CD4-positive, alpha-beta T cell treated with Interleukin-6 for 4 hours (primary cell): ENCODE results near the gene LAIR1.
"Not testable (repeated sequence)": the region's sequence is repeated elsewhere in the genome, so short reads cannot be mapped to it uniquely, and the experiment has no call there.

Experiments
- DNase-seq: peaks from one replicate; pipeline ENCODE4 v3.0.0-alpha.2; 2020; ENCODE audit warnings: mixed read lengths

Gene LAIR1, protein sequence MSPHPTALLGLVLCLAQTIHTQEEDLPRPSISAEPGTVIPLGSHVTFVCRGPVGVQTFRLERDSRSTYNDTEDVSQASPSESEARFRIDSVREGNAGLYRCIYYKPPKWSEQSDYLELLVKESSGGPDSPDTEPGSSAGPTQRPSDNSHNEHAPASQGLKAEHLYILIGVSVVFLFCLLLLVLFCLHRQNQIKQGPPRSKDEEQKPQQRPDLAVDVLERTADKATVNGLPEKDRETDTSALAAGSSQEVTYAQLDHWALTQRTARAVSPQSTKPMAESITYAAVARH

DNA sequence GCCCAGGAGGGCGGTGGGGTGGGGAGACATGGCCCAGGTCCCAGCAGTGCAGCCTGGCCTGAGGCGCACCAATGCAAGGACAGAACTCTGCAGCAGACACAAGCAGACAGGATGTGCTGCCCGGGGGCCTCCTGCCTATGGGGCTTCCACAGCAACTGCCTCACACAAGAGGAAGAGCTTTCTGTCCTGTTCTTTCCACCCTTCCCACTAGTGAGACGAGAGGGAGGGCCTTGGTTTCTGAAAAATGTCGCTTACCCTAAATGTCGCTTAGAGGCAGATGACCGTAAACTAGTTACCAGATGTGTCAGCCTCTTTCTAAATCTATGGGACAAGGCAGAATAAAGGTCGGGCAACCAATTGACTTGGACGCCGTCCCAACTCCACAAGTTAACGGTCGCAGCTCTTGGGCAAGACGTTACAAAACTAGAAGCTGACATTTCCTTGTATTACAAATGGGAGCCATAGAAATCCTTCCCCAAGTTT, at the start of gene LAIR1:
Gene LAIR1 (minus strand): TSS at position 157 of the 483 bp plus-strand sequence. CDS start 127 bp downstream, at position 30.
- DNase-seq, result peak; percentile 73

DNA sequence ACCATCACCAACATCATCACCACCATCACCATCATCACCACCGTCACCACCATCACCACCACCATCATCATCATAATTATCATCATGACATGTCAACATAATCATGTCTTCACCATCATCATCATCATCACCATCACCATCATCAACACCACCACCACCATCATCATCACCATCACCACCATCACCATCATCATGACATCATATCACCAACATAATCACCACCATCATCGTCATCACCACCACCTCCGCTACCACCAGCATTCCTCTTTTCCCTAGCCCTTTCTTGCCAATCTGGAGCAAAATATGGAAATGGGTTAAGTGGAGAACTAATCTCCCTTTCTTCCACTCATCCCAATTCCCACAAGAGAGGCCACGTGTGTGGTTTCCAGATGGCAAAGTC, 49.4 kb upstream of the LAIR1 start:
- DNase-seq, result no peak

DNA sequence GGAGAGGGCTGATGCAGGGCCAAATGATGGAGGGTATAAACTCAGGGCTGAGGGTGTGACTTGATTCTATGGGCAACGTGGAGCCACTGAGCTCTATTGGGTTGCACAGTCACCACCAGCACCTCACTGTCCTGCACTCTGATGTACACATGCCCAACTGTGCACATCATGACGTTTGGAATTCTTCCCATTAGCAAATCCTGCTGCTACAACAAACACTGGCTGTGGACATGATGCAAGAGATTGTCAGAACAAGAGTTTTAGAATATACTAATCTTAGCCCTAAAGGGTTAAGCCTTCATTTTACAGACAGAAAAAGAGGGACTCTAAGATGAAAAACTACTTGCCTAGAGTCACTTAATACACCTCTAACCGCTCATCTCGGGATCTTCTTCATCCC, 48.1 kb upstream of the LAIR1 start:
- DNase-seq, result no peak

DNA sequence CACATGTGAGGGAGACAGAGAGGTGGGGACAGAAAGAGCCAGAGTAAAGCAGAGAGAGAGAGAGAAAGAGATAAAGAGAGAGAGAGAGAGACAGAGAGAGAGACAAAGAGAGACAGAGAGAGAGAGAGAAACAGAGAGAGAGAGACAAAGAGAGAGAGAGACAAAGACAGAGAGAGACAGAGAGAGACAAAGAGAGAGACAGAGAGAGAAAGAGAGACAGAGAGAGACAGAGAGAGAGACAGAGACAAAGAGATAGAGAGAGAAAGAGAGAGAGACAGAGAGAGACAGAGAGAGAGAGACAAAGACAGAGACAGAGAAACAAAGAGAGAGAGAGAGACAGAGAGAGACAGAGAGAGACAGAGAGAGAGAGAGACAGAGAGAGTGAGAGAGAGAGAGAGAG, 46.3 kb upstream of the LAIR1 start:
- DNase-seq, result no peak

DNA sequence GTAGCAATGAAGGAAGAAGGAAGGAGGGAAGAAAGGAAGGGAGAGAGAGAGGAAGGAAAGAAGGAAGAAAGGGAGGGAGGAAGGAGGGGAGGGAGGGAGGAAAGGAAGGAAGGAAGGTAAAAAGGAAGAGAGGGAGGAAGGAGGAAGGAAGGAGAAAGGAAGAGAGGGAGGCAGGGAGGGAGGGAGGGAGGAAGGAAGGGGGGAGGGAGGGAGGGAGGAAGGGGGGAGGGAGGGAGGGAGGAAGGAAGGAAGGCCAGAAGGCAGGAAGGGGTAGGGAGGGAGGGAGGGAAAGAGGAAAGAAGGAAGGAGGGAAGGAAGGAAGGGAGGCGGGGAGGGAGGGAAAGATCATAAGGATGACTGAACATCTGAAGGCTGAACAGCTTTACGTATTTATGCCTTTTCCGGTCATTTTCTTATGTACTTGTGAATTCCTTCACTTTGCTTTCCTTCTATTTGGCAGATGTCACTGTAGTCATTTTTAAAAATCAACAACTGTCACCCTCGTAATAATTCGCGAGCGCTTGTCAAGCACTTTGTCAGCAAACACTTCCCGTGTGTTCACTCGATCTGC, 43.8 kb upstream of the LAIR1 start:
- no peak for DNase-seq

DNA sequence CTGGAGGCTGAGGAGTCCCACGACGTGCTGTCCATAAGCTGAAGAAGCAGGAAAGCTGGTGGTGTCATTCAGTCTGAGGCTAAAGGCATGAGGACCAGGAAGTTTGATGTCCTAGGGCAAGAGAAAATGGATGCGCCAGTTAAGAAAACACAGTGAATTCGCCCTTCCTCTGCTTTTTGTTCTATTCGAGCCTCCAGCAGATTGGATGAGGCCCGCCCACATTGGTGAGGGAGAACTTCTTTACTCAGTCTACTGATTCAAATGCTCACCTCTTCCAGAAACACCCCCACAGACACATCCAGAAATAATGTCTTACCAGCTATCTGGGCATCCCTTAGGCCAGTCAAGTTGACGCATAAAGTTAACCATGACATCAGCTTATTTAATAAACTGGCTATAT, 43.0 kb upstream of the LAIR1 start:
- DNase-seq, result no peak

DNA sequence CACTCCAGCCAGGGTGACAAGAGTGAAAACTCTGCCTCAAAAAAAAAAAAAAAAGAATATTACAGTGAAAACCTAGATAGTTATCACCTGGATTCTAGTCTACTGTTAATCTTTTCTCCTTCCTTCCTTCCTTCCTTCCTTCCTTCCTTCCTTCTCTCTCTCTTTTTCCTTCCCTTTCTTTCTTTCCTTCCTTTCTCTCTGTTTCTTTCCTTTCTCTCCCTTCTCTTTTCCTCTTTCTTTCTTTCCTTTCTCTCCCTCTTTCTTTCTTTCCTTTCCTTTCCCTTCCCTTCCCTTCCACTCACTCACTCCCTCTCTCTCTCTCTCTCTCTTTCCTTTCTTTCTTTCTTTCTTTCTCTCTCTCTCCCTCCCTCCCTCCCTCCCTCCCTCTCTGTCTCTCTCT, 40.9 kb upstream of the LAIR1 start:
- no peak for DNase-seq

DNA sequence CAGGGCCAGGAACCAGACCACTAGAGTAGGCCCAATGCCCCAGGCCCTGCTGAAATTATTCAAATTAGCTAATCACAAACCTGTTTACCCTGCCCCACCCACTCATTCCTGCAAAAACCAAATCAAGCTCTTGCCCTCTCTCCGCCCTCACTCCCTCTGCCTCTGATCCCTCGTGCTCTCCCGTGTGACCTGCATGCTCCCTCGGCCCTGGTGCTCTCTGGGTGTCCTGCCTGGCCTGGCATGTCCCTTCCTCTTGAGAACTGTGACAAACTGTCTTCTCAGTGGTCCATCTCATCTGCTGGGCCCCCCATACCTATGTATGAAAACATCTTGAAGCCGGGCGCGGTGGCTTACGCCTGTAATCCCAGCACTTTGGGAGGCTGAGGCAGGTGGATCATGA, 38.3 kb upstream of the LAIR1 start:
- no peak for DNase-seq

DNA sequence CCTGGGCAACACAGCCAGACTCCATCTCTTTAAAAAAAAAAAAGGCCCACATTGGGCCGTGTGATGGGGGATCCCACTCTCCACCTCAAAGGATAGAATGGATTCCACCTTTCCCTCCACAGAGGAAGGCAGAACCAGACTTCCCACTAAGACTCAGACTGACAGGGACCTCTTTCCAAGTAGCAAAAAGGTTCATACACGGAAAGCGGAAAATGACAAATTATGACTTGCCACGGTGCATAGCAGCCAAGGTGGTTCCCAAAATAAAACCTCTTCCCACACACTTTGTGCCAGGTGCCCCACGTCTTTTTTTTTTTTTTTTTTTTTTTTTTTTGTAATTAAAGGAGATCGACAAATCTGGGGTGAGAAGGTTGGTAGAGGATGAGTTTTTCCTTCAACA, 36.2 kb upstream of the LAIR1 start:
- DNase-seq, result no peak

DNA sequence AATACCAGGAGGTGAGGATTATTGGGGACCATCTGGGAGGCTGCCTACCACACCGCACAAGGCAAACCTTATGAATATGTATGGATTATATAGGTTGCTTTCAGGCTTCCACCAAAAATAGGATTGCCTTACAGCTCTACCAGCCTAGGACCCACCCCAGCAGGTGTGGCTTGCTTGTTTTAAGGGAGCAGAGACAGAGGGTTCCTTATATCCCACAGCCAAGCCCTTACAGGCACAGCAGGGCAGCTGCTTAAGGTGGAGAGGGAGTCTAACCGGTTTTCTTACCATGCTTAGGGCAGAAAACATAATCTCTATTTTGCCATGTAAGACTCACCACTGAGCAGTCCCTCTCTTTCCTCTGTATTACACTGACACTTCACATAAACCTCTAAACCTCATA, 34.5 kb upstream of the LAIR1 start:
- DNase-seq, result no peak

DNA sequence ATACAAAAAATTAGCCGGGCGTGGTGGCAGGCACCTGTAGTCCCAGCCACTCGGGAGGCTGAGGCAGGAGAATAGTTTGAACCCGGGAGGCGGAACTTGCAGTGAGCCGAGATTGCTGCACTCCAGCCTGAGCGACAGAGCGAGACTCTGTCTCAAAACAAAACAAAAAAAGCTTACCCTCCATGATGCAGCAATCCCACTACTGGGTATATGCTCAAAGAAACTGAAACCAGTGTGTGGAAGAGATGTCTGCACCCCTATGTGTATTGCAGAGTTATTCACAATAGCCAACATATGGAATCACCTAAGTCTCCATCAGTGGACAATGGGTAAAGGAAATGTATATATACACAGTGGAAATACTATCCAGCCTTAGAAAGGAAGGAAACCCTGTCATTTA, 31.0 kb upstream of the LAIR1 start:
- no peak for DNase-seq

DNA sequence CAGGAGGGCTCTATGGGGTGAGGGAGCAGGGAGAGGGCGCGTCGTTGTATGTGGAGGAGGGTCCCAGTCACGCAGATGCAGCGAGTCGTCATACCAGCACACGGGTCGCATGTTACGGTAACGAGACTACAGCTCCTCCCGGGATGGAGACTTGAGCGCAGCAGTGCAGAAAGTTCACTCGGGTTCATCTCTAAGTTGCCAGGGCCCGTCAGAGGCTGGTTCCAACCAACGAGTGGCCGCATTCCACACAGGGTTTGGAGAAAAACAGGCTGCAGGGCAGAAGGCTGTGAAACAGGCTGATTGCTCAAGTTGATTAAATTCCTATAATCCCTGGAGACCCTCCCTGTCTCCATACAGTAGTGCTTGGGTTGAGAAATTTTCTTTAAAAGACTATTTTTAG, 28.6 kb upstream of the LAIR1 start:
- DNase-seq, result no peak

DNA sequence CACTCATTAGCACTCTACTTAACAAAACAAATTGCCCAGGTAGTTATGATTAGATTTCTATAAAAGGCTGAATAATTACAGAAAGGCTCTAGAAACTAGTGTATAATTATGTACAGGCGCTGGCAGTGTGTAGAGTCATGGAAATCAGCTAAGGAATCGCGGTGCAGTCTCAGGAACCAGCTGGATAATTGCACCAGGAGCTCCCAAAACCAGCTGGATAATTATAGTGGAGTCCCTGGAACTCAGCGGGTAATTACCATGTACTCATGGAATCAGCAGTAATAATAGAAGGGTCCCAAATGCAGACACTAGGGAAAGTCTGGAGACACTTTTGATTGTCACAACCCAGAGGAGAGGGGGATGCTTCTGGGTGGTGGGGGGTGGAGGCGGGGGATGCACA, 27.4 kb upstream of the LAIR1 start:
- DNase-seq, result no peak

DNA sequence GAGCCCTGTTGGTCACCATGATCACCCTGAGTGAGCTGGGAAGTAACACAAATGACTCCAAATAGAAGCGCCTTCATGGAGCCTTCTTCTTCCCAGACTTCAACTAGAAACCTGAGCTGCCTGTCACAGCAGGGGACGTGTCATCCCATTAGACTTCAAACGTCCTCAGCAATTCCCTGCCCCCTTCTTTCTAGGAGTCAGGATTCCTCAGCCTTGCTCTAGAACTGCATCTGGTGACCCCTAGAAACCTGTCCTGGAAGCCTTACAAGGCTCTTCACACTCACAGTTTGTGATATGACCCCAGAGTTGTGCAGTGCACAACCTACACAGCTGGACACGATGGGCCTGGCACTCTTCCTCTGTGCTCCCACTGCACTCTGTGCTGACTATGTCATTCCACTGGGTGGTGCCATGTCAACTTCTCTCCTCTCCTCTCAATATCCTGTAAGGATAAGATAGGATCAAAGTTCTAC, 26.9 kb upstream of the LAIR1 start:
- no peak for DNase-seq

DNA sequence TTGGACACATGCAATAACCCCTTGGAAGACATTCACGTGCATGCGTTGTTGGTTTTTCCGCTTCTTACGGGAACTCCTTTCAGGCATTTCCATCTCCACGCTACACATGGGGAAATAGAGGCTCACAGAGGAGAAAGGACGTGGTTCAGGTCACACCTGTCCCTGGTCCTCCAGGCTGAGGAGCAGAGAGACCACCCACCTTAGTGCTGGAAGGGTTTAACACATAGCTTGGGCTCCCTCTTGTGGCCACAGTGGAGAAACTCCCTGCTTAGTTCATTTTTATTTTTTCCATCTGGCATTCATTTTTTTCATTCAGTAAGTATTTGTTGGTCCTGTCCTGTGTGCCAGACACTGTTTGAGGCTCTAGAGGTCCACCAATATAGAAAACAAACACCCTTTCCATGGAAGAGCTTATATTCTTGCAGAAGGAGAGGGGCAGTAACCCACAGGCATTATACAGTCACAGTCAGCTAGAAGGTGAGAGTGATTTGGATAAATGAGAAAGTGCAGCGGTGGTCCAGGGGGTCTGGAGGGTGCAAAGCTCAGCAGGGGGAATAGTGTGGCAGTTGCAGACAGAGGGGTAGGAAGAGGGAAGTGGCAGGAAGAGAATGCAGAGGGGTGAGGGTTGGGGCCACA, 26.3 kb upstream of the LAIR1 start:
- peak; percentile 83 for DNase-seq

DNA sequence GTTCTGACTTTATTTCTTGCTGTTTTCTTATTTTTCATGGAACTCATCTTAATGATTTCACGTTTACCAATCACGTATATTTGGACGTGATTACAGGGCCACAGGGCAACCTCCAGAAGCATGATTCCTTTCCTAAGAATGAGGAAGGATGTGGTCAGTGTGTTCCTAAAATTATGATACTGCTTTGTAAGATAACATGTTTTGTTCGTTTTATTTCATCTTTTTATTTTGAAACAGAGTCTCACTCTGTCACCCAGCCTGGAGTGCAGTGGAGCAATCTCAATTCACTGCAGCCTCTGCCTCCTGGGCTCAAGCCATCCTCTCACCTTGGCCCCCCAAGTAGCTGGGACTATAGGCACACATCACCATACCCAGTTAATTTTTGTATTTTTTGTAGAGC, 24.8 kb upstream of the LAIR1 start:
- DNase-seq, result no peak

DNA sequence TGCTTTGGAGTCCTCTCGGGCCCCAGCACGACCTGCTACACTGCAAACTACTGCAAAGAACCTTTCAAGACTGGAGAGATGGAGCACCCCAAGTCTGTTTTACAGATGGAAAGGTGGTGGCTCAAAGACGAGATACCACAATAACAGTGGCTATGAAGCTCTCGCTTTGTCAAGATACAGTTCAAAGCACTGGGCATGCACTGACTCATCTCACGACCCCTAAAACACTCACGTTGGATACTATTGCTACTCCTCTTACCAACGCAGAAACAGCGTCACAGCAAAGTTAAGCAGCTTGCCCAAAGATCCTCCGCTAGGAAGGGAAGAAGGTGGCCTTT, 24.0 kb upstream of the LAIR1 start:
- DNase-seq, result no peak

DNA sequence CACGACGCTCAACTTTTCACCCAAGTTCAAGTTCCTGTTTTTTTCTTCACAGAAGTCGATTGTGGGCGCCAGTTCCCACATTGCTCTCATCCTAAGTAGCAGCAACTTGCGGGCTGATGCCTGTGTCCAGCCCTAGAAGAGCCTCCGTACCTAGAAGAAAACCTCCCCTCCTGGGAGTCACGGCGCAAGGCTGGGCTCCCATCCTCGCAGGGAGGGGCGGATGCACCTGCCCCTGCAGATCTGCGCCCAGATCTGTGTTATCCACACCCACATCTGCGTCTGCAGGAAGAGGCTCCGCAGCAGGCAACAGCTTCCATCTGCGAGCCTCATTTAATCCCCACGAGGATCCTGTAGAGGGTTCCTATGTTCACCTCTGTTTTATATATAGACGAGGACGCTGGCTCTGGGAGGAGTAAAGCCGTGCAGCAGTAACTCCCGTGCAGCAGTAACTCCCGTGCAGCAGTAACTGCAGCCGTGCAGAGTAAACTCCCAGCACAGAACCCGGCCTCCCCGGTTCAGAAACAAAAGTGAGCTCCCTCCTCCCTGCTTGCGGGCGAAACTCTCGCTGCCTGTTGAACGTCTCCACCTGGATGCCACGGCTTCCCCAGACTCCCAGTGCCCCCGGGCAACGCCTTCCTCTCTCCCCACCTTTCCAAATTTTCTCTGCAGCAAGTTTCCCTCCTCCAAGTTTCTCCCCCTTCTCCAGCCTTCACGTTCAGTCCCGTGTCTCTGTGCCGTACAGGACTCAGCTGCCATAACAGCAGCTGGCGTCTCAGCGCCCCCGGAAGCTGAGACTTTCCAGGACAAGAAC, 23.5 kb upstream of the LAIR1 start:
- DNase-seq, result peak; percentile 62

DNA sequence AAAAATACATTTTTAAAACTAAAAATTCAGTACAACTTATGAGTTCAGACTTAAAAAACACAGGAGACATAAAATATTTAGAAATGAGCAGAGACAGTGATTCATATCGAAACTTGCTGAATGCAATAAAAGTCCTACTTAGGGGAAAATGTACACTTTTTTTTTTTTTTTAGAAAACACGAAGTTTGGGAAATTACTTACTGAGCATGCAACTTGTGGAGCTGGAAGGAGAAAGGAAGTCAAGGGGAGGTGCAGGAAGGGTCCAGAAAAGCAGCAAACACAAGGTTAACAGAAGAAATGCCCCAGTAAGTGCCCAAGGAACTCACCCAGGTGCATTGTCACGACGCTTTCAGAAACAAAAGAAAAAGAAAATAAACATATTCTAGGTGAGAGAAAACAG, 18.6 kb upstream of the LAIR1 start:
- no peak for DNase-seq

DNA sequence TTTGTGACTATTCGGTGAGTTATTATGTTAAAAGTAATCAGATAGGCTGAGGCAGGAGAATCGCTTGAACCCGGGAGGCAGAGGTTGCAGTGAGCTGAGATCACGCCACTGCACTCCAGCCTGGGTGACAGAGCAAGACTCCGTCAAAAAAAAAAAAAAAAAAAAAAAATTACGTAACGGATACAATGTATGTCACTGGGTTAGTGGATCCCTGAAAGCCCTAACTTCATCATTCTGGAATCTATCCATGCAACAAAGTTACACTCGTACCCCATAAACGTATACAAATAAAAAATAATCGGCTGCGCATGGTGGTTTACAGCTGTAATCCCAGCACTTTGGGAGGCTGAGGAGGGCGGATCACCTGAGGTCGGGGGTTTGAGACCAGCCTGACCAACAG, 17.3 kb upstream of the LAIR1 start:
- not testable (repeated sequence) for DNase-seq

DNA sequence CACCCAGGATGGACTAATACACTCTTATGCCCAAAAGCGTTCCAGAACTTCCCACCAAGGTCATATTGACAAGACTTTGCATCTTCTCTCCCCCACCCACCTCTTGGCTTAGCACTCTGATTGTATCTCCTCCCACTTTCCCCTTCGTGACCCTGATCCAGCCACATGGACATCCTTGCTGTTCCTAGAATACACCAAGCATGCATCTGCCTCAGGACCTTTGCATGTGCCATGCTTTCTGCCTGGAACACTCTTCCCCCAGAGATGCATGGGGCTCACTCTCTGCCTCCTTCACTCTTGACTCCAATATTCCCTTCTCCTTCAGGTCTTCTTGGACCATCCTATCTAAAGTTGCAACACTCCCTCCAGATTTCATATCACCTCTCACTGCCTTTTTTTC, 16.2 kb upstream of the LAIR1 start:
- no peak for DNase-seq

DNA sequence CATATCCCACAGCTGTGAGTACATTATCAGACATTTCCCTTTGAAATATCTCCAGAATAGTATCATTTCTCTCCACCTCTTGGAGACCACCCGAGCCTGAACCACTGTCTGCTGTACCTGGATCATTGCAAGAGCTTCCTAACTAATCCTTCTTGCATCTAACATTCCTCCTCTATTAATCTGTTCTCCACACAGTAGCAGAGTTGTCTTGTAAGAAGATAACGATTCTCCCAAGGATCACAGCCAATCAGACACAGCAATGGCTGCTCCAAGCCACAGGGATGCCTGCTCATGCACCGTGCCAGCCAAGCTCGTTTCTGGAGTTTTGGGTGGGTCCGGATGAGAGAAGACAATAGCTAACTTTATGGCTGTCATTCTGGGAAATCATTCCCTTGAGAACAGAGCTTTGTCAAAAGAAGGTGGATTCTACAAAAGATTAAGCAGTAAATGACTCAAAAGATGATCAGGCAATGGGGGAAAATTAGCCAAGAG, 14.5 kb upstream of the LAIR1 start:
- no peak for DNase-seq

DNA sequence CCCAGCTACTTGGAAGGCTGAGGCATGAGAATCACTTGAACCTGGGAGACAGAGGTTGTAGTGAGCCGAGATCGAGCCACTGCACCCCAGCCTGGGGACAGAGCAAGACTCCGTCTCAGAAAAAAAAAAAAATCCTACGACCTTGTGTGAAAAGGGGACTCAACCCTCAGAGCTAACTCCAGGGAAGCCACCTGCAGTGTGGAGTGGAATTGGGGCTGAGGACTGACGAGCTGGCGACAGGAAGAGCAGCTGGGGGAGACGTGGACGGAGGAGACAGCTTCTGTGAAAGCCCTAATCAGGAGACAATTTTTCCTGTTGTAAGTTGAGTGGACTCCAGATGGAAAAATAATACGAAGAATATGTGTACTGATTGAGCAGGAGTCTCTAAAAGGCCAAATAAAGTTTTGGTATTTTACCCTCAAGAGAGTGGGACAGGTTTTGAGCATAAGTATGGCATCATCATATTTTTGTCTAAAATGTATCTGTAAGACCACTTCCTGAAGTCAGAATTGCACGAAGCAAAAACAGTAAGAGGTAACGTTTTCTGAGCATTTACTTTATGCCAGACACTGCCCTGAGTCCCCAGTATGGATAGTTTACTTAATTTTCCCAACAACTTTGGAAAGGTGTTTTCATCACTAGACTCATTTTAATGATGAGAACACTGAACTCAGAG, 12.0 kb upstream of the LAIR1 start:
- DNase-seq, result no peak
